AML-193 (cell line): ENCODE measurements around the gene TRIM7.

Experiments
- DNase-seq, 2 experiments: peaks; one replicate each; lab custom pipeline; 2025; lab: John Stamatoyannopoulos, UW

Gene TRIM7

GRCh38 chr5:181204826-181205760, at the start of gene TRIM7:
Gene TRIM7 (minus strand): TSS chr5:181205196. CDS start chr5:181205110, 86 bp downstream.
- no peak for DNase-seq

GRCh38 chr5:181248277-181248676, 43.3 kb upstream of the TRIM7 start:
- no peak for DNase-seq

GRCh38 chr5:181246276-181247049, 41.5 kb upstream of the TRIM7 start:
- no peak for DNase-seq

GRCh38 chr5:181245427-181246275, 40.7 kb upstream of the TRIM7 start:
- DNase-seq = no peak

GRCh38 chr5:181243564-181244343, 38.8 kb upstream of the TRIM7 start, which contains the start of gene RACK1:
Gene RACK1 (minus strand): TSS chr5:181243906. CDS start chr5:181243800, 106 bp downstream.
- DNase-seq = no peak

GRCh38 chr5:181243018-181243563, 38.1 kb upstream of the TRIM7 start:
- no peak for DNase-seq

- DNase-seq = no peak
Observed at GRCh38 chr5:181242031-181242451, 37.0 kb upstream of the TRIM7 start.

GRCh38 chr5:181241393-181241975, 36.5 kb upstream of the TRIM7 start:
- DNase-seq = no peak

GRCh38 chr5:181239062-181239663, 34.2 kb upstream of the TRIM7 start:
- DNase-seq = no peak

GRCh38 chr5:181237729-181238385, 32.9 kb upstream of the TRIM7 start:
- no peak for DNase-seq

GRCh38 chr5:181236954-181237641, 32.1 kb upstream of the TRIM7 start:
- DNase-seq = no peak

GRCh38 chr5:181236471-181236870, 31.5 kb upstream of the TRIM7 start:
- DNase-seq = no peak

GRCh38 chr5:181235689-181236366, 30.8 kb upstream of the TRIM7 start:
- no peak for DNase-seq

- DNase-seq = no peak
Observed at GRCh38 chr5:181235323-181235688, 30.3 kb upstream of the TRIM7 start.

GRCh38 chr5:181234455-181235306, 29.7 kb upstream of the TRIM7 start:
- no peak for DNase-seq

- DNase-seq = no peak
Observed at GRCh38 chr5:181233801-181234454, 28.9 kb upstream of the TRIM7 start.
